Measurements from ENCODE around the gene PTPN2.

GRCh38 chr18:12821408-12821807, 62.6 kb downstream of the PTPN2 start:
- TF ChIP-seq, protein P1, sequence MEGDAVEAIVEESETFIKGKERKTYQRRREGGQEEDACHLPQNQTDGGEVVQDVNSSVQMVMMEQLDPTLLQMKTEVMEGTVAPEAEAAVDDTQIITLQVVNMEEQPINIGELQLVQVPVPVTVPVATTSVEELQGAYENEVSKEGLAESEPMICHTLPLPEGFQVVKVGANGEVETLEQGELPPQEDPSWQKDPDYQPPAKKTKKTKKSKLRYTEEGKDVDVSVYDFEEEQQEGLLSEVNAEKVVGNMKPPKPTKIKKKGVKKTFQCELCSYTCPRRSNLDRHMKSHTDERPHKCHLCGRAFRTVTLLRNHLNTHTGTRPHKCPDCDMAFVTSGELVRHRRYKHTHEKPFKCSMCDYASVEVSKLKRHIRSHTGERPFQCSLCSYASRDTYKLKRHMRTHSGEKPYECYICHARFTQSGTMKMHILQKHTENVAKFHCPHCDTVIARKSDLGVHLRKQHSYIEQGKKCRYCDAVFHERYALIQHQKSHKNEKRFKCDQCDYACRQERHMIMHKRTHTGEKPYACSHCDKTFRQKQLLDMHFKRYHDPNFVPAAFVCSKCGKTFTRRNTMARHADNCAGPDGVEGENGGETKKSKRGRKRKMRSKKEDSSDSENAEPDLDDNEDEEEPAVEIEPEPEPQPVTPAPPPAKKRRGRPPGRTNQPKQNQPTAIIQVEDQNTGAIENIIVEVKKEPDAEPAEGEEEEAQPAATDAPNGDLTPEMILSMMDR (conservative IDR thresholded peaks at IDR 0.05; ENCODE audit: low read length) = no peak
- no peak for TF ChIP-seq EZH2phosphoT487 (IDR thresholded peaks at IDR 0.05; ENCODE audit: borderline replicate concordance, low read depth, low read length)
